ENCODE measurements around the gene UBXN2A.
"Not testable (repeated sequence)": the region's sequence is repeated elsewhere in the genome, so short reads cannot be mapped to it uniquely, and the experiment has no call there.

The UBXN2A gene

DNA sequence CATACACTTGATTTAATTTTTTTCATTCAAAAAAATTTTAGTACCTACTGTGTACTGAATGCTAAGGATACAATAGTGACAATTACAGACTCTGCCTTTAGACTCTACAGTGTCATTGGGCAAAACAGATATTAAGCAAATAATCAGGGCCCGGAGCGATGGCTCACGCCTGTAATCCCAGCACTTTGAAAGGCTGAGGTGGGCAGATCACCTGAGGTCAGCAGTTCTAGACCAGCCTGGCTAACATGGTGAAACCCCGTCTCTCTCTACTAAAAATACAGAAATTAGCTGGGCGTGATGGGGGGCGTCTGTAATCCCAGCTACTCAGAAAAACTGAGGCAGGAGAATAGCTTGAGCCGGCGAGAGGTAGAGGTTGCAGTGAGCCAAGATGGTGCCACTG is 1.4 kb downstream of the UBXN2A start:
- no peak for DNase-seq

DNA sequence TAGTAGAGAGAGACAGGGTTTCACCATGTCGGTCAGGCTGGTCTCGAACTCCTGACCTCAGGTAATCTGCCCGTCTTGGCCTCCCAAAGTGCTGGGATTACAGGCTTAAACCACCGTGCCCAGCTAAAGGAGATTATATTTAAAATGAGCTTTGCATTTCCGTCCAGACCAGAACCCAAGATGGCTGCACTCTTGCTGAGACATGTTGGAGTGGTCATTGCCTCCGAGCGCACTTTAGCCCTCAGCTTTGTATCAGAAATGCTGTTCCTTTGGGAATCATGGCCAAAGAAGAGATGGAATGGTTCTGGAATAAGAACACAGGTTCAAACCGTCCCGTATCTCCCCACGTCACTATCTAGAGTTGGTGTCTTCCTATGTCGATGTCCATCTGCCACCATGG is 3.4 kb downstream of the UBXN2A start:
- DNase-seq, result no peak

GRCh38 chr2:23944527-23944926 is 4.3 kb downstream of the UBXN2A start:
- no peak for DNase-seq

DNA sequence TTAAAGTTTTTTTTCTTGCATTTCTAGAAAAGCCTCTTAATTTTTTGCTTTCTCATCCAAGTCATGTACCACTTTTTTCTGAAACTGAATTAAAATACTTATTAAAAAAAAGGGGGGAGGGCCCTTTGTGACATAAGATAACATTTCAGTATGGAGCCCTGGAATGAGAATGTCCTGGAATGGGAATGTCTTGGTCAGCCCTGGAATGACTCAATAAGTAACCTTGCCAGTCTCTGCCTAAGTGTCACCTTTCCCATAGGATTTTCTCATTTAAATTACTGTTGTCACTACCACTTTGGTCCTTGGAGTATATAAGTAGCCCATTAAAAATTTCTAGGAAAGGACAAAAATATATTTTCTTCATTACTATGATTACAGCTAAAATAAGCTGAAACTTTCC is 4.7 kb downstream of the UBXN2A start:
- no peak for DNase-seq

GRCh38 chr2:23947350-23947749 is 7.1 kb downstream of the UBXN2A start:
- DNase-seq, result no peak

GRCh38 chr2:23952558-23952957 is 12.3 kb downstream of the UBXN2A start:
- not testable (repeated sequence) for DNase-seq

- DNase-seq, result no peak
Measured at GRCh38 chr2:23953625-23954024, 13.4 kb downstream of the UBXN2A start.

GRCh38 chr2:23954325-23955014 is 14.2 kb downstream of the UBXN2A start:
- no peak for DNase-seq

- DNase-seq, result no peak
Measured at GRCh38 chr2:23967846-23968245, 27.6 kb downstream of the UBXN2A start.

- no peak for DNase-seq
Measured at GRCh38 chr2:23976883-23977282, 36.6 kb downstream of the UBXN2A start.

DNA sequence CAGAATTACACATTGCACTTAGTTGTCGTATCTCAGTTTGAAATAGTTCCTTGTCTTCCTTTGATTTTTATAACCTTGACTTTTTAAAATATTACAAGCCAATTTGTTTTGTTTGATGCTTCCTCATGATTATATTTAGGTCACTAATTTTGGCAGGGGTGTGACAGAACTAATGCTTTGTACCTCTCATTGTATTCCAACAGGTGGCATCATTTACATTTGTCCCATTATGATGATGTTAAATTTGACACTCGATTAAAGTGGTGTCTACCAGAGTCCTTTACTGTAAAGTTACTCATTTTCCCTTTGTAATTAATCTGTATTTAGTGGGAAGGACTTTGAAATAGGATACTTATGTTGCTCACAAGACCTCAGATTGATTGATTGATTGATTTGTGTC is 48.1 kb downstream of the UBXN2A start:
- DNase-seq, result no peak

GRCh38 chr2:23992931-23993330 is 52.7 kb downstream of the UBXN2A start:
- no peak for DNase-seq

DNA sequence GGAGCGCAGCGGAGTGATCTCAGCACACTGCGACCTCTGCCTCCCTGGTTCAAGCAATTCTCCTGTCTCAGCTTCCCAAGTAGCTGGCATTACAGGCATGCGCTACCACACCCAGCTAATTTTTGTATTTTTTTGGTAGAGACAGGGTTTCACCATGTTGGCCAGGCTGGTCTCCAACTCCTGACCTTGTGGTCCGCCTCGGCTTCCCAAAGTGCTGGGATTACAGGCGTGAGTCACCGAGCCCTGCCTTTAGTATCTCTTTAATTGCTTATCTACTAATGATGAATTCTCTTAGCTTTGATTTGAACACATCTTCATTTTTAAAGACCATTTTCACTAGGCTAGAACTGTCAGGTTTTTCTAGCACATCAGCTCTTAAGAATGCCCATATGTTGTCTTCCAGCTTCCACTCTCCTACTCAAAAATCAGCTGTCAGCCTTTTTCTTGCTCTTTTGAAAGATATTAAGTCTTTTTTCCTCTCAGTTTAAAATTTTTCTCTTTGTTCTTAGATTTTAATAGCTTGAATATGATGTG is 53.5 kb downstream of the UBXN2A start:
- no peak for DNase-seq

- no peak for DNase-seq
Measured at GRCh38 chr2:23994567-23994966, 54.3 kb downstream of the UBXN2A start.

DNA sequence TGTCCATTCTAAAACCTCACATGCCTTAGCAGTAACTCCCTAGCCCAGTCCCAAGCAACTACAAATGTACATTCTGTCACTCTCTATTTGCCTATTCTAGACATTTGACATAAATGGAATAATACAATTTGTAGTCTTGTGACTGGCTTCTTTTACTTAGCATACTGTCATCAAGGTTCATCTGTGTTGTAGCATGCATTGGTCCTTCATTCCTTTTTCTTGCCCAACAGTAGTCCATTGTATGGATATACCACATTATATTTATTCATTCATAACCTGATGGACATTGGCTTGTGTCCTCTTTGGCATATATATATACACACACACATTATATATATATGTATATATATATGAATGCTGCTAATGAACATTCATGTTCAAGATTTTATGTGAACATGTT is 67.4 kb downstream of the UBXN2A start:
- no peak for DNase-seq

DNA sequence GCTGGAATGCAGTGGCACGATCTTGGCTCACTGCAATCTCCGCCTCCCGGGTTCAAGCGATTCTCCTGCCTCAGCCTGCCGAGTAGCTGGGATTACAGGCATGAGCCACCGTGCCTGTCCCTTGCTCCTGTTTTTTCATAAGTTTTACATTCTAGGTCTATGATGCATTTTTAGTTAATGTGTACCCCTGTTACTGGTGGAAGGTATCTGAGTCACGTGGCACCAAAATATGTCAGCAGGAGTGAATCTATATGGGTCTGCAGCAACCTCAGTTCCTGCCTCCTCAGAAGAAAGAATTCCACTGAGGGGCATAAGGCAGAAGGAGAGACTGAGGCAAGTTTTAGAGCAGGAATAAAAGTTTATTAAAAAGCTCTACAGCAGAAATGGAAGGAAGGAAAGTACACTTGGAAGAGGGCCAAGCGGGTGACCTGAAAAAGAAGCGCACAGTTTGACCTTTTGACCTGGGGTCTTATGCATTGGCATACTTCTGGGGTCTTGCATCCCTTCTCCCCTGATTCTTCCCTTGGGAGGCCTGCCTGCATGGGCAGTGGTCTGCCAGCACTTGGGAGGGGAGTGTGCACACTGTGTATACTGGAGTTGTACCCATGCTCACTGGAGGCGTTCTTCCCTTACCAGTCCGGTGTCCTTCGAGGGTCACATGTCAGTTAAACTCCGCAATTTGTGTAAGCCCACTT is 68.6 kb downstream of the UBXN2A start:
- no peak for DNase-seq

- DNase-seq, result no peak
Measured at GRCh38 chr2:24009367-24009679, 69.1 kb downstream of the UBXN2A start.

- DNase-seq, result no peak
Measured at GRCh38 chr2:24009680-24010476, 69.6 kb downstream of the UBXN2A start, which contains the start of gene MFSD2B. Gene MFSD2B, plus strand, starts transcription at chr2:24010085. Its CDS starts 12 bp downstream, at chr2:24010097.

DNA sequence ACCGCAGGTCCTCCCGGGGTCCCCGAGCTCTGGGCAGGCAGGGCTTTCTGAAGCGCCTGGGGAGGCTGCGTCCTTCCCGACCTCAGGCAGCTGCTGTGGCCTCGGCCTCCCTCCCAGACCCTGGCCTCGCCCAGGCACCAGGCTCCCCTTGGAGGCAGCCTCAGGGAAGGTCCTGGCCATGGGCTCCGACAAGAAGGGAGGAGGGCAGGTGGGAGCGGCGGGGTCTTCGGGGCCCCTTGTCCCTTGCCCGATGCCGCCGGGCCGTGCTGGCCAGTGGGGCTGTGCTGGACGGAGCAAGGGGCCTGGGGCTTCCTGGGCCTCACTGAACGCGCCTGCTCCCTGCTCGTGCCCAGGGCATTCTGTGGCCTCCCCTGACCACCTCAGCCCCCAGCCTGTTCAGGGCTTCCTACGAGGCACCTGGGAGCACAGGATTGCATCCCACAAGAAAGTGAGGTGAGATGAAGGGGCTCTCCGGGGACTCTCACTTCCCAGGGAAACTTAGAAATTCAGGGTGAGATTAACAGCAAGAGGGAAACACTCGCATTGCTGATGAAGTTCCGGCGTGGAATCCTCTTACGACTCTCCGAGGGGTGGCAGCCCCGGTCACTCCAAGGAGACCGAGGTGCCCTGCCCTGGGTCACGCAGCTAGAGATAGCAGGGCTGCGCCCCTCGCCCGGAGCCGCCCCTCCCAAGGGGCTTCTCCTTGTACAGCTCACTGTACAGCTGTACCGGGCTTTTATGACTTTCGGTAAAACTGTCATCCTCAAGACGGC is 70.4 kb downstream of the UBXN2A start:
- DNase-seq, result no peak

DNA sequence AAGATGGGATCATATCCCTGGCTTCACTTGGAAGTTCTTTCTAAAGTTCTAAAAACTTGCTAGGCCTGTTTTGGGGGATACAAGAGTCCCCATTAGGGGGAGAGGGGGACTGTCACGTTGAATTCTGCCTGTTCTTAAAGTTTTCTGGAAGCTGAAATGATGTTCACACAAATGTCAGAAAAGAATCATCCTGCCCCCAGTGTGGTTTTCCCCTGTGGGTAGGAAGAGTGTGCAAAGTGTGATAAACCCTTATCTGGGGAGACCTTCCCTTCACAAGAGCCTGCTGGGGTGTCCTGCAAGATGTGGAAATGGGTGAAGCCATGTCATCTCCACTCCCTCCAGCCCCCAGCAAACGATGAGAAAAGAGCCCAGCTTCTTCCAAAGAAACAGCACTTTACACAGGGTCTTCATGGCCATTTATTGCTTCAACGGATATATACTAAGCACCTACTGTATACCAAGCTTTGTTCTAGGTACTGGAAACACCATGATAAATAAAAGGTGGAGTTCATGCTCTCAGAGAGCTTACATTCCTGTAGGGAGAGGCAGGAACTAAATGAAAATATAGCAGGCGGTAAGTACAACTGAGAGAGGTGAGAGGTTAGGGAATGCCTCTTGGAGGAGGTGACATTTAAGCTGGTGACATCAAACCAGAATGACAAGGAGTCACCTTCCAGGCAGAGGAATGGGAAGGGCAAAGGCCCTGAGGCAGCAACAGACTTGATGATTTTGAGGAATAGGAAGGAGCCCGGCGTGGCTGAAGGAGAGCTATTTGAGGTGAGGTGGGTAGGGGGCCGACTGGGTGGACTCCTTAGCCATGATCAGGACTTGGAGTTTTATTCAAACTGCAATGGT is 71.2 kb downstream of the UBXN2A start:
- DNase-seq, result no peak

GRCh38 chr2:24012521-24013188 is 72.4 kb downstream of the UBXN2A start:
- no peak for DNase-seq

Measured in NCI-H526 treated with DMSO at 0.1 percent for 48 hours (cell line).